ENCODE results near the gene MBOAT7.

The MBOAT7 gene

DNA sequence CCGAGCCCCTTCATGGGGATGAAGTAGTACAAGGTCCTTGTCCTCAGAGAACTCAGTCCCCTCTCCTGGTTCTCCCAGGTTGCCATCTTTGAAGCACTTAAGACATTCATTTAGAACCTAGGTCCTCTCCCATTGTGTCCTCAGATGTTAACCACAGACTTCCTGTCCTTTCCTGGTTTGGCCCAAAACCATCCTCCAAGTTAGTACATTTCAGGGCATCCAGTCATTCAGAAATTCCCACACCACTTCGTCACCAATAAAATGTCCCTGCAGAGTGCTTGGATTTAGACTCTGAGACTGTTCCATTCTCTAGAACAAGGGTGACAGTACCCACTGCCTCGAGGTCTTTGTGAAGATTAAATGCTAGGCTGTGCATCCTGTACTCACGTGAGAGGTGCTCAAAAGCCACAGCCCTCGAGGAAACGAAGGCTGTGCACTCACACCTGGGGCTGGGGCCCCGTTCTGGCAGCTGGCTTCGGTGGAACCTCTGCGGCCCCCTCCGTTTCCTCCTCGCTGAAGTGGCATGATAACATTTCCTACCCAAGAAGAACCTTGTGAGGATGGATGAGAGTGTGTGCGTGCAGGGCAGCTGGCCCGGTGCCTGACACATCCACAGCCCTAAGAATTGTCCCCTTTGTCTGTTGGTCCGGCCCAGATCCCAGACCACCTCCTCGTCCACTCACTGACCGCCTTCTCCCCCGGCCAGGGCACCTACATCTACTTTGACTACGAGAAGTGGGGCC is 34.6 kb downstream of the MBOAT7 start:
- Histone ChIP-seq H3K27me3 (ENCODE audit: insufficient read depth, insufficient read length) (no peaks in the 10 kb centered on the region), H3K4me3 (ENCODE audit: insufficient read length, low read depth) (no peak overlapping the region), H3K9me3 (ENCODE audit: insufficient read depth, low read length) (no peaks in the 10 kb centered on the region), H3K4me1 (ENCODE audit: insufficient read depth, insufficient read length) (peaks cover 2% of the 10 kb centered on the region), H3K36me3 (ENCODE audit: insufficient read depth, insufficient read length, low read length) (peaks cover 72% of the 10 kb centered on the region), H3K9ac (ENCODE audit: insufficient read length, low read depth) (no peak overlapping the region)
- TF ChIP-seq YY1 (IDR thresholded peaks at IDR 0.05; ENCODE audit: insufficient read depth, insufficient read length): no peak
- no peak for TF ChIP-seq ZNF274 (IDR thresholded peaks at IDR 0.05; ENCODE audit: low read depth, low read length)
- no peak for TF ChIP-seq SUZ12 (IDR thresholded peaks at IDR 0.05; ENCODE audit: extremely low read depth, insufficient read depth, insufficient read length)
- no peak for DNase-seq (ENCODE audit: low read depth, low spot score)

DNA sequence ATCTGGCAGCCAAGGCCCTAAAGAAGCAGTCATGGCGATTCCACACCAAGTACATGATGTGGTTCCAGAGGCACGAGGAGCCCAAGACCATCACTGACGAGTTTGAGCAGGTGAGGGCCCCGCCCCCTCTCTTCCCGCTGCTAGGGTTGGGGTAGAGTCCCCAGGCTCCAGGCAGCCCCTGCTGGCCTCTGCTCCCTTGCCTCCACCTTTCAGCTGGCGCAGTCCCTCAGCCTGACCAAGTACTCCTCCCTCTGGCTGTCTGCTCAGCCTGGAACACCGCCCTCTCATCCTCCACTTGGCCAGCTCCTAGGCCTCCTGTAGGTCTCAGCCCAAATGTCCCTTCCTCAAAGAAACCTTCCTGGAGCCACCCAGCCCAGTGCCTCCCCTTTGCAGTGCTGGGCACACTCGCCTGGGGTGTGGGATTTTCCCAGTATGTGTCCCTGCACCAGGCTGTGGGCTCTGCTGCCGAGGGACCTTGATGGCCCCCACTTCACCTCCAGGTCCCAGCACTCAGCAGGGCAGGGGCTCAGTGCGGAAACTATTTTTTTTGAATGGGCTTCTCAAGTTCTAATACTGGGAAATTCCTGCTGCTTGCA is 35.6 kb downstream of the MBOAT7 start:
- peaks cover 2% of the 10 kb centered on the region for H3K4me1 ChIP-seq (ENCODE audit: insufficient read depth, insufficient read length)
- no peak for TF ChIP-seq SUZ12 (IDR thresholded peaks at IDR 0.05; ENCODE audit: extremely low read depth, insufficient read depth, insufficient read length)
- no peak for TF ChIP-seq YY1 (IDR thresholded peaks at IDR 0.05; ENCODE audit: insufficient read depth, insufficient read length)
- TF ChIP-seq ZNF274 (IDR thresholded peaks at IDR 0.05; ENCODE audit: low read depth, low read length): no peak
- no peaks in the 10 kb centered on the region for H3K9me3 ChIP-seq (ENCODE audit: insufficient read depth, low read length)
- H3K4me3 ChIP-seq (ENCODE audit: insufficient read length, low read depth): no peak overlapping the region
- no peak overlapping the region for H3K9ac ChIP-seq (ENCODE audit: insufficient read length, low read depth)
- no peak for DNase-seq (ENCODE audit: low read depth, low spot score)
- no peaks in the 10 kb centered on the region for H3K27me3 ChIP-seq (ENCODE audit: insufficient read depth, insufficient read length)
- H3K36me3 ChIP-seq (ENCODE audit: insufficient read depth, insufficient read length, low read length): peaks cover 81% of the 10 kb centered on the region

DNA sequence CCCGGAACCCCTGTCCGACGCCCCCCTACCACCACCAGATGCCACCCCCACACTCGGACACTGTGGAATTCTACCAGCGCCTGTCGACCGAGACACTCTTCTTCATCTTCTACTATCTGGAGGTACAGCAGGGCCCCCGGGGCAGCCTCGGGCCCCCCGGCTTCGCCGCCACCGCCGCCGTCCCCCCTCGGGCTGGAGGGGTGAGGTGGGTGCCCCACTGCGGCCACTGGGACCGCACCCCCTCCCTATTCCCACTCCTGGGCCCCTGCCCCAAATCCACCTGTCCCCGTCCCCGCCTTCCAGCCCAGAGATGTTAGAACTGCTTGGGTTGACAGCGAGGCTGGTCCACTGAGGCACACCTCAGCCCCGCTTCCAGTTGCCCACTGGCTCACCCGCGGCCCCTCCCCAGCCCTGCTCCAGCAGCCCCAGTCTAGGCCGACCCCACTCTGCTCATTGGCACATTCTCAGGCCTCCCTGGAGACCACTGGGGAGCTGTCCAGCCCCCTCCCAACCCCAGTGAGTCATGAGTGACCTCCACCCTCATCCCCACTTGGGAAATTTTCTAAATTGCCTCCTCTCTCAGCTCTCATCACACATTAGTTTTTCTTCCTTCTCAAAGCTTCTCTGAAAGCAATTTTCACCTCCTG is 36.4 kb downstream of the MBOAT7 start:
- no peak for TF ChIP-seq SUZ12 (IDR thresholded peaks at IDR 0.05; ENCODE audit: extremely low read depth, insufficient read depth, insufficient read length)
- no peak for TF ChIP-seq ZNF274 (IDR thresholded peaks at IDR 0.05; ENCODE audit: low read depth, low read length)
- no peak for TF ChIP-seq YY1 (IDR thresholded peaks at IDR 0.05; ENCODE audit: insufficient read depth, insufficient read length)
- no peak for DNase-seq (ENCODE audit: low read depth, low spot score)
- Histone ChIP-seq H3K27me3 (ENCODE audit: insufficient read depth, insufficient read length) (no peaks in the 10 kb centered on the region), H3K4me3 (ENCODE audit: insufficient read length, low read depth) (no peak overlapping the region), H3K9me3 (ENCODE audit: insufficient read depth, low read length) (no peaks in the 10 kb centered on the region), H3K36me3 (ENCODE audit: insufficient read depth, insufficient read length, low read length) (peaks cover 83% of the 10 kb centered on the region), H3K4me1 (ENCODE audit: insufficient read depth, insufficient read length) (no peaks in the 10 kb centered on the region), H3K9ac (ENCODE audit: insufficient read length, low read depth) (no peak overlapping the region)

DNA sequence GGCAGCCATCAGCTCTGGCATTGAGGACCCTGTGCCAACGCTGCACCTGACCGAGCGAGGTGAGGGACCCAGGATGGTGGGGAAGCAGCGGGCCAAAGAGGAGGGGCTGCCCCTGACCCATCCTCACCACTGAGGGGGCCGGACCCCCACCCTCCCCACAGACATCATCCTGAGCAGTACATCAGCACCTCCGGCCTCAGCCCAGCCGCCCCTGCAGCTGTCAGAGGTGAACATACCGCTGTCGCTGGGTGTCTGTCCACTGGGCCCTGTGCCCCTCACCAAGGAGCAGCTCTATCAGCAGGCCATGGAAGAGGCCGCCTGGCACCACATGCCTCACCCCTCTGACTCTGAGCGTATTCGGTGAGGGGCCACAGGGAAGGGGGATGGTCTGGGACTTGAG is 37.1 kb downstream of the MBOAT7 start:
- TF ChIP-seq YY1 (IDR thresholded peaks at IDR 0.05; ENCODE audit: insufficient read depth, insufficient read length) (no peak), SUZ12 (IDR thresholded peaks at IDR 0.05; ENCODE audit: extremely low read depth, insufficient read depth, insufficient read length) (no peak), ZNF274 (IDR thresholded peaks at IDR 0.05; ENCODE audit: low read depth, low read length) (no peak)
- H3K27me3 ChIP-seq (ENCODE audit: insufficient read depth, insufficient read length): no peaks in the 10 kb centered on the region
- H3K4me1 ChIP-seq (ENCODE audit: insufficient read depth, insufficient read length): no peaks in the 10 kb centered on the region
- H3K9ac ChIP-seq (ENCODE audit: insufficient read length, low read depth): no peak overlapping the region
- no peak overlapping the region for H3K4me3 ChIP-seq (ENCODE audit: insufficient read length, low read depth)
- no peak for DNase-seq (ENCODE audit: low read depth, low spot score)
- H3K36me3 ChIP-seq (ENCODE audit: insufficient read depth, insufficient read length, low read length): peaks cover 86% of the 10 kb centered on the region
- H3K9me3 ChIP-seq (ENCODE audit: insufficient read depth, low read length): no peaks in the 10 kb centered on the region

DNA sequence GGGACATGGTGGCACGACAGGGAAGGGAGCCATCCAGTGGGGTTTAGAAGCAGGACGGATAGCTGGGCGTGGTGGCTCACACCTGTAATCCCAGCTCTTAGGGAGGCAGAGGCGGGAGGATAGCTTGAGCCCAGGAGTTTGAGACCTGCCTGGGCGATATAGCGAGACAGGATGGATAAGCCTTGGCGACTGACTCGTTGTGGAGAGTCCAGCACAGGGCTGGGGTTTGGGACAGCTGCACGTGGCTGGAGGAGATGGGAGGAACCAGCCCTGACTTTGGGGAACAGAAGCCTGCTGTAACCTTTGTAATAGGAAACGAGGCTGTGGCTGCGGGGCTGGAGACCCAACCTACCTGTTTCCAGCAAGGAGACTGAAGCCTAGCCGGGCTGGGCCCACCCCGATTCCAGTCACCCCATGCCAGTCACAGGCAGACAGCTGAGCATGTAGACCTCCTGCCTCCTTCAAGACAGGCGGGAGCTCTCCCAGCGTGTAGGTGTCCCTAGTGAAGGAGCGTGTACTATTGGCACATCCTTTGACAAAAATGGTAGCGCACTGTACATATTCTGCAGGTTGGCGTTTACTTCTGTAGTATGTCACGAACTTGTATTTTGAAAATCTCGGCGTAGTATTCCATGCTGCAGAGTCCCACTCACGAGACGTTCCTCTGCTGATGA is 37.9 kb downstream of the MBOAT7 start:
- no peak for TF ChIP-seq YY1 (IDR thresholded peaks at IDR 0.05; ENCODE audit: insufficient read depth, insufficient read length)
- Histone ChIP-seq H3K9ac (ENCODE audit: insufficient read length, low read depth) (no peak overlapping the region), H3K36me3 (ENCODE audit: insufficient read depth, insufficient read length, low read length) (peaks cover 86% of the 10 kb centered on the region), H3K9me3 (ENCODE audit: insufficient read depth, low read length) (no peaks in the 10 kb centered on the region), H3K4me1 (ENCODE audit: insufficient read depth, insufficient read length) (no peaks in the 10 kb centered on the region), H3K27me3 (ENCODE audit: insufficient read depth, insufficient read length) (no peaks in the 10 kb centered on the region), H3K4me3 (ENCODE audit: insufficient read length, low read depth) (no peak overlapping the region)
- DNase-seq (ENCODE audit: low read depth, low spot score): no peak

DNA sequence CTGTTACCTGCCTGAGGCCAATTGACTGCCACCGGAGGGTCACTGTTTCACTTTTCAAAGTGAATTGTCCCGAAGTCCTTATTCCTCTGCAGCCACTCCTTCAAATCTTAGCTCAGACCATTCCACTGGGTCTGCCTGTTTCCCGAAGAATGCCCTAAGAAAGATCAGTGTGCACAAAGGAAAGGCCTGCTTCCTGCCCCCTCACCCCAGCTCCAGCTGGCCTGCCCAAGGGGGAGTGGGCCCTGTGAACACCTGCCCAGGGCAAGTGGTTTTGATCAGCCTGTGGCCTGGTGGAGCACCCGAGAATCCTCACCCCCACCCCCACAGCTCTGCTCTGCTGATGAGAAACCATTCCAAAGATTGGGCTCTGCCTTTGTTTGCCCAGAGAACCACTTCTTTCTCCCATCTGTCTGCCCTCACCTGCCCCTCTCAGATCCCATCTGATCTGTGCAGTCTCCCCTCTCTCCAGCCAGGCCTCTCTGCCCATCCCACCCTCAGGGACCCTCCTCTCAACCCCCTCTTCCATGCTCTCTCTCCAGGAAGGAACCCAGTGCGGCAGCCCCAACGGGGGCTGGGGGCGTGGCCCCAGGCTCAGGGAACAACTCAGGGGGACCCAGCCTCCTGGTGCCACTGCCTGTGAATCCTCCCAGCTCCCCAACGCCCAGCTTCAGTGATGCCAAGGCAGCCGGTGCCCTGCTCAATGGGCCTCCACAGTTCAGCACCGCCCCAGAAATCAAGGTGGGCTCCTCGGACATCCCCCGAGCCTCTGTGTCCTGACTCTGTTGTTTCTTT is 40.2 kb downstream of the MBOAT7 start:
- DNase-seq (ENCODE audit: low read depth, low spot score): no peak
- Histone ChIP-seq H3K9ac (ENCODE audit: insufficient read length, low read depth) (no peak overlapping the region), H3K36me3 (ENCODE audit: insufficient read depth, insufficient read length, low read length) (peaks cover 90% of the 10 kb centered on the region), H3K4me3 (ENCODE audit: insufficient read length, low read depth) (no peak overlapping the region), H3K27me3 (ENCODE audit: insufficient read depth, insufficient read length) (no peaks in the 10 kb centered on the region), H3K4me1 (ENCODE audit: insufficient read depth, insufficient read length) (no peaks in the 10 kb centered on the region), H3K9me3 (ENCODE audit: insufficient read depth, low read length) (no peaks in the 10 kb centered on the region)
- TF ChIP-seq YY1 (IDR thresholded peaks at IDR 0.05; ENCODE audit: insufficient read depth, insufficient read length) (no peak), ZNF274 (IDR thresholded peaks at IDR 0.05; ENCODE audit: low read depth, low read length) (no peak), SUZ12 (IDR thresholded peaks at IDR 0.05; ENCODE audit: extremely low read depth, insufficient read depth, insufficient read length) (no peak)
